ENCODE data around the gene CAMTA1.

GRCh38 chr1:7515904-7516303, 730.6 kb downstream of the CAMTA1 start:
- TF ChIP-seq, protein P1, sequence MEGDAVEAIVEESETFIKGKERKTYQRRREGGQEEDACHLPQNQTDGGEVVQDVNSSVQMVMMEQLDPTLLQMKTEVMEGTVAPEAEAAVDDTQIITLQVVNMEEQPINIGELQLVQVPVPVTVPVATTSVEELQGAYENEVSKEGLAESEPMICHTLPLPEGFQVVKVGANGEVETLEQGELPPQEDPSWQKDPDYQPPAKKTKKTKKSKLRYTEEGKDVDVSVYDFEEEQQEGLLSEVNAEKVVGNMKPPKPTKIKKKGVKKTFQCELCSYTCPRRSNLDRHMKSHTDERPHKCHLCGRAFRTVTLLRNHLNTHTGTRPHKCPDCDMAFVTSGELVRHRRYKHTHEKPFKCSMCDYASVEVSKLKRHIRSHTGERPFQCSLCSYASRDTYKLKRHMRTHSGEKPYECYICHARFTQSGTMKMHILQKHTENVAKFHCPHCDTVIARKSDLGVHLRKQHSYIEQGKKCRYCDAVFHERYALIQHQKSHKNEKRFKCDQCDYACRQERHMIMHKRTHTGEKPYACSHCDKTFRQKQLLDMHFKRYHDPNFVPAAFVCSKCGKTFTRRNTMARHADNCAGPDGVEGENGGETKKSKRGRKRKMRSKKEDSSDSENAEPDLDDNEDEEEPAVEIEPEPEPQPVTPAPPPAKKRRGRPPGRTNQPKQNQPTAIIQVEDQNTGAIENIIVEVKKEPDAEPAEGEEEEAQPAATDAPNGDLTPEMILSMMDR (IDR thresholded peaks at IDR 0.05) = no peak
- TF ChIP-seq, protein P2, sequence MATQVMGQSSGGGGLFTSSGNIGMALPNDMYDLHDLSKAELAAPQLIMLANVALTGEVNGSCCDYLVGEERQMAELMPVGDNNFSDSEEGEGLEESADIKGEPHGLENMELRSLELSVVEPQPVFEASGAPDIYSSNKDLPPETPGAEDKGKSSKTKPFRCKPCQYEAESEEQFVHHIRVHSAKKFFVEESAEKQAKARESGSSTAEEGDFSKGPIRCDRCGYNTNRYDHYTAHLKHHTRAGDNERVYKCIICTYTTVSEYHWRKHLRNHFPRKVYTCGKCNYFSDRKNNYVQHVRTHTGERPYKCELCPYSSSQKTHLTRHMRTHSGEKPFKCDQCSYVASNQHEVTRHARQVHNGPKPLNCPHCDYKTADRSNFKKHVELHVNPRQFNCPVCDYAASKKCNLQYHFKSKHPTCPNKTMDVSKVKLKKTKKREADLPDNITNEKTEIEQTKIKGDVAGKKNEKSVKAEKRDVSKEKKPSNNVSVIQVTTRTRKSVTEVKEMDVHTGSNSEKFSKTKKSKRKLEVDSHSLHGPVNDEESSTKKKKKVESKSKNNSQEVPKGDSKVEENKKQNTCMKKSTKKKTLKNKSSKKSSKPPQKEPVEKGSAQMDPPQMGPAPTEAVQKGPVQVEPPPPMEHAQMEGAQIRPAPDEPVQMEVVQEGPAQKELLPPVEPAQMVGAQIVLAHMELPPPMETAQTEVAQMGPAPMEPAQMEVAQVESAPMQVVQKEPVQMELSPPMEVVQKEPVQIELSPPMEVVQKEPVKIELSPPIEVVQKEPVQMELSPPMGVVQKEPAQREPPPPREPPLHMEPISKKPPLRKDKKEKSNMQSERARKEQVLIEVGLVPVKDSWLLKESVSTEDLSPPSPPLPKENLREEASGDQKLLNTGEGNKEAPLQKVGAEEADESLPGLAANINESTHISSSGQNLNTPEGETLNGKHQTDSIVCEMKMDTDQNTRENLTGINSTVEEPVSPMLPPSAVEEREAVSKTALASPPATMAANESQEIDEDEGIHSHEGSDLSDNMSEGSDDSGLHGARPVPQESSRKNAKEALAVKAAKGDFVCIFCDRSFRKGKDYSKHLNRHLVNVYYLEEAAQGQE (IDR thresholded peaks at IDR 0.05; ENCODE audit: insufficient read depth in 1 of 2, low read depth in 2 of 2, low read length in 1 of 2) = no peak
- no peak for TF ChIP-seq POLR2AphosphoS5 (IDR thresholded peaks at IDR 0.05; ENCODE audit: low read depth, low read length)
- no peak for TF ChIP-seq TCF7L2 (IDR thresholded peaks at IDR 0.05; ENCODE audit: low read depth, low read length)
- TF ChIP-seq SIN3A (IDR thresholded peaks at IDR 0.05; ENCODE audit: borderline replicate concordance, insufficient read depth, low read depth, low read length) = no peak
